Measurements from ENCODE around the gene AATF. TPM values are rescaled to one million over a fixed set of nuclear protein-coding genes. Genes with fewer than 3 reads are reported as not detected.

Gene AATF
- total RNA-seq, 1 donor from 2014 or later = 32.5 TPM

GRCh38 chr17:36940313-36941264 lies 8.2 kb upstream of the AATF start:
- DNase-seq (ENCODE audit: low read depth, low spot score) = no peak

GRCh38 chr17:36941265-36942010 lies 7.3 kb upstream of the AATF start:
- DNase-seq (ENCODE audit: low read depth, low spot score) = no peak

- no peak for DNase-seq (ENCODE audit: low read depth, low spot score)
These were observed 6.6 kb upstream of the AATF start for GRCh38 chr17:36942019-36942599.

GRCh38 chr17:36942631-36943125 lies 6.1 kb upstream of the AATF start:
- no peak for DNase-seq (ENCODE audit: low read depth, low spot score)

- DNase-seq (ENCODE audit: low read depth, low spot score) = no peak
These were observed 5.2 kb upstream of the AATF start for GRCh38 chr17:36943250-36944191.

- DNase-seq (ENCODE audit: low read depth, low spot score) = no peak
These were observed 4.2 kb upstream of the AATF start for GRCh38 chr17:36944553-36944952.

GRCh38 chr17:36945140-36945539 lies 3.6 kb upstream of the AATF start:
- DNase-seq (ENCODE audit: low read depth, low spot score) = no peak

GRCh38 chr17:36945959-36946725 lies 2.6 kb upstream of the AATF start:
- DNase-seq (ENCODE audit: low read depth, low spot score) = no peak

- no peak for DNase-seq (ENCODE audit: low read depth, low spot score)
These were observed 2.0 kb upstream of the AATF start for GRCh38 chr17:36946726-36947091.

GRCh38 chr17:36947922-36948716 lies 635 bp upstream of the AATF start:
- DNase-seq (ENCODE audit: low read depth, low spot score) = no peak

GRCh38 chr17:36949461-36949927 lies 740 bp downstream of the AATF start:
- no peak for DNase-seq (ENCODE audit: low read depth, low spot score)

- DNase-seq (ENCODE audit: low read depth, low spot score) = no peak
These were observed 1.3 kb downstream of the AATF start for GRCh38 chr17:36950027-36950426.

- DNase-seq (ENCODE audit: low read depth, low spot score) = no peak
These were observed 2.5 kb downstream of the AATF start for GRCh38 chr17:36951084-36951789.

- no peak for DNase-seq (ENCODE audit: low read depth, low spot score)
These were observed 22.8 kb downstream of the AATF start for GRCh38 chr17:36971508-36971907.

GRCh38 chr17:36972186-36972700 lies 23.5 kb downstream of the AATF start:
- no peak for DNase-seq (ENCODE audit: low read depth, low spot score)

- DNase-seq (ENCODE audit: low read depth, low spot score) = no peak
These were observed 24.2 kb downstream of the AATF start for GRCh38 chr17:36972905-36973304.

- no peak for DNase-seq (ENCODE audit: low read depth, low spot score)
These were observed 27.3 kb downstream of the AATF start for GRCh38 chr17:36975922-36976515.

GRCh38 chr17:36977066-36977465 lies 28.3 kb downstream of the AATF start:
- no peak for DNase-seq (ENCODE audit: low read depth, low spot score)
